RWPE2 (cell line): ENCODE data around the gene MYH3.

Experiments used
- ATAC-seq: fragments of 200-7000 bp; cut with Tn5 transposase; 3 replicates; pipeline ENCODE4 v1.9.1; 2021; ENCODE audit warnings: low read depth
- DNase-seq: peaks from one replicate; pipeline ENCODE4 v3.0.0-alpha.2; 2020; ENCODE audit warnings: low spot score
- H3K27ac ChIP-seq: fragments of 450-650 bp; 2 replicates; pipeline ENCODE4 v1.5.1; 2017; ENCODE audit warnings: mild to moderate bottlenecking; ENCODE audit not compliant: poor library complexity, severe bottlenecking
- H3K27me3 ChIP-seq: fragments of 250-450 bp; sonication (Bioruptor Pico); 2 replicates; pipeline ENCODE4 v1.5.1; 2021; ENCODE audit warnings: mild to moderate bottlenecking, moderate library complexity; ENCODE audit not compliant: insufficient read depth, poor library complexity, severe bottlenecking
- H3K36me3 ChIP-seq: fragments of 250-450 bp; sonication (Bioruptor Pico); 2 replicates; pipeline ENCODE4 v1.5.1; 2020; ENCODE audit warnings: low read depth, mild to moderate bottlenecking, moderate library complexity
- H3K4me1 ChIP-seq: fragments of 250-450 bp; sonication (Bioruptor Pico); 2 replicates; pipeline ENCODE4 v1.5.1; 2021; ENCODE audit warnings: mild to moderate bottlenecking, moderate library complexity; ENCODE audit not compliant: insufficient read depth, poor library complexity, severe bottlenecking
- H3K4me3 ChIP-seq: fragments of 250-450 bp; sonication (Bioruptor Pico); 2 replicates; pipeline ENCODE4 v1.5.1; 2021; ENCODE audit warnings: mild to moderate bottlenecking, moderate library complexity; ENCODE audit not compliant: severe bottlenecking
- H3K9me3 ChIP-seq: fragments of 250-450 bp; sonication (Bioruptor Pico); 2 replicates; pipeline ENCODE4 v1.5.1; 2021; ENCODE audit warnings: mild to moderate bottlenecking, moderate library complexity; ENCODE audit not compliant: severe bottlenecking
- TF ChIP-seq, protein P1 (sequence below): fragments of 450-650 bp; IDR thresholded peaks from one replicate; pipeline ENCODE4 v1.5.1; 2017; ENCODE audit warnings: mild to moderate bottlenecking, moderate library complexity; ENCODE audit not compliant: poor library complexity, severe bottlenecking

The MYH3 gene

DNA sequence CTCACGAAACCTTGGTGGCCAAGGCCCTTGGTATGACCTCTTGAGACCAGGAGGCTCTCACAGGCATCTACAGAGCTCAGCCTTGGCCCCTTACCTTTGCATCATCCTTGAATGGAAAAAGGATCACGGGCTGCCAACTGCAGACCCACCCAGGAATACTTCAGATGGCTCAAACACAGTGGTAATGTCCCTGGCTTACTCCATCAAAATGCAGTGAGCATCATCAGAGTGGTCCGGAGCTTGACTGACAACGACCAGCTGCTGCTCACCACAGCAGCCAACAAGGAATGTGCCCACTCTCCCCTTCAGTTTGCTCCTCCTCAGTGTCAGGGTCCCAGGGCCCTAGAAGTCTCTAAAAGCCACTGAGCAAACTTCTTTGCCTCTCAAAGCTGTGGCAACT, 17.6 kb upstream of the MYH3 start:
- TF ChIP-seq, protein P1, sequence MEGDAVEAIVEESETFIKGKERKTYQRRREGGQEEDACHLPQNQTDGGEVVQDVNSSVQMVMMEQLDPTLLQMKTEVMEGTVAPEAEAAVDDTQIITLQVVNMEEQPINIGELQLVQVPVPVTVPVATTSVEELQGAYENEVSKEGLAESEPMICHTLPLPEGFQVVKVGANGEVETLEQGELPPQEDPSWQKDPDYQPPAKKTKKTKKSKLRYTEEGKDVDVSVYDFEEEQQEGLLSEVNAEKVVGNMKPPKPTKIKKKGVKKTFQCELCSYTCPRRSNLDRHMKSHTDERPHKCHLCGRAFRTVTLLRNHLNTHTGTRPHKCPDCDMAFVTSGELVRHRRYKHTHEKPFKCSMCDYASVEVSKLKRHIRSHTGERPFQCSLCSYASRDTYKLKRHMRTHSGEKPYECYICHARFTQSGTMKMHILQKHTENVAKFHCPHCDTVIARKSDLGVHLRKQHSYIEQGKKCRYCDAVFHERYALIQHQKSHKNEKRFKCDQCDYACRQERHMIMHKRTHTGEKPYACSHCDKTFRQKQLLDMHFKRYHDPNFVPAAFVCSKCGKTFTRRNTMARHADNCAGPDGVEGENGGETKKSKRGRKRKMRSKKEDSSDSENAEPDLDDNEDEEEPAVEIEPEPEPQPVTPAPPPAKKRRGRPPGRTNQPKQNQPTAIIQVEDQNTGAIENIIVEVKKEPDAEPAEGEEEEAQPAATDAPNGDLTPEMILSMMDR = no peak
- no peak for ATAC-seq

DNA sequence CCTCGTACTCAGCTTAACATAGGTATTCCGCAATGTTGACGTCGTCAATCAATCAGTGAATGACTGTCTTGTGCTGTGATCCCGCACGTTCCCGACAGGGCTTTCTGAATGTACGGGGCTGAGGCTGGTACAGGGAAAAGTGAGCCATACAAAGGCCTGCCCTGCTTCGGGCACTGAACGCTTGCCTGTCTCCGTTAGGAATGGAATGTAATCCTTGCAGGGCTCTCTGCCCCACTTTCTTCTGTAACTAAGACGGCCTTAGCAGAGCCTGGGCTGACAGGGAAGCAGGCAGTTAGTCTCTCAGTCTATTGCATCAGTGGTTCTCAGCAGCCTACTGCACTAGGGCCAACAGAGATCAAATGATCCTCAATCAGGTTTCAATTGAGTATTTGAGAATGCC, 16.2 kb upstream of the MYH3 start:
- peaks cover 24% of the 10 kb centered on the region for H3K36me3 ChIP-seq
- no peak overlapping the region for H3K27ac ChIP-seq
- no peak for DNase-seq
- no peaks in the 10 kb centered on the region for H3K27me3 ChIP-seq
- no peaks in the 10 kb centered on the region for H3K4me1 ChIP-seq
- TF ChIP-seq, protein P1 = no peak
- ATAC-seq = no peak
- H3K9me3 ChIP-seq = no peaks in the 10 kb centered on the region
- H3K4me3 ChIP-seq = no peak overlapping the region

More for the DNA sequence above, 17.6 kb upstream of the MYH3 start:
- no peak overlapping the region for H3K27ac ChIP-seq
- H3K4me1 ChIP-seq = no peaks in the 10 kb centered on the region
- H3K9me3 ChIP-seq = no peaks in the 10 kb centered on the region
- no peak overlapping the region for H3K4me3 ChIP-seq
- peaks cover 35% of the 10 kb centered on the region for H3K36me3 ChIP-seq
- DNase-seq = no peak
- H3K27me3 ChIP-seq = no peaks in the 10 kb centered on the region

- no peak for ATAC-seq
- TF ChIP-seq, protein P1 = no peak
- no peak for DNase-seq
These were observed 11.7 kb upstream of the MYH3 start for GRCh38 chr17:10668775-10669174.

GRCh38 chr17:10666906-10667305, 9.8 kb upstream of the MYH3 start:
- Histone ChIP-seq H3K27ac (no peak overlapping the region), H3K4me3 (no peak overlapping the region), H3K36me3 (no peaks in the 10 kb centered on the region), H3K4me1 (no peaks in the 10 kb centered on the region), H3K27me3 (no peaks in the 10 kb centered on the region), H3K9me3 (no peaks in the 10 kb centered on the region)
- ATAC-seq = no peak
- TF ChIP-seq, protein P1 = no peak
- no peak for DNase-seq

More at GRCh38 chr17:10668775-10669174, 11.7 kb upstream of the MYH3 start:
- H3K36me3 ChIP-seq = no peaks in the 10 kb centered on the region
- no peak overlapping the region for H3K27ac ChIP-seq
- H3K9me3 ChIP-seq = no peaks in the 10 kb centered on the region
- H3K4me3 ChIP-seq = no peak overlapping the region
- no peaks in the 10 kb centered on the region for H3K4me1 ChIP-seq
- H3K27me3 ChIP-seq = no peaks in the 10 kb centered on the region

- H3K36me3 ChIP-seq = no peaks in the 10 kb centered on the region
- ATAC-seq (no peak), DNase-seq (no peak)
- H3K4me1 ChIP-seq = no peaks in the 10 kb centered on the region
- no peak overlapping the region for H3K4me3 ChIP-seq
- TF ChIP-seq, protein P1 = no peak
- no peaks in the 10 kb centered on the region for H3K9me3 ChIP-seq
- H3K27ac ChIP-seq = no peak overlapping the region
- no peaks in the 10 kb centered on the region for H3K27me3 ChIP-seq
These were observed 7.5 kb upstream of the MYH3 start for GRCh38 chr17:10664571-10664970.
